GM23338 (cell line): ENCODE results near the gene POLR2H. TPM values are rescaled to one million over a fixed set of nuclear protein-coding genes. Genes with fewer than 3 reads are reported as not detected.

Experiments
- ATAC-seq: fragments of 200-7000 bp; cut with Tn5 transposase; 3 replicates; pipeline ENCODE4 v1.9.1; 2020
- DNase-seq: peaks from one replicate; pipeline ENCODE4 v3.0.0-alpha.2; 2015; ENCODE audit warnings: low spot score
- H2AFZ ChIP-seq: fragments of 200-600 bp; sonication (generic); 2 replicates; pipeline ENCODE4 v1.8.0; 2016; ENCODE audit warnings: antibody characterized with exemption, mild to moderate bottlenecking, moderate library complexity
- H3F3A ChIP-seq: fragments of 200-600 bp; sonication (generic); replicated peaks from 2 replicates; pipeline ENCODE4 v1.8.0; 2017; ENCODE audit warnings: antibody characterized with exemption, mixed run types, low read depth
- H3K27ac ChIP-seq: fragments of 200-600 bp; sonication (generic); 2 replicates; pipeline ENCODE4 v1.6.1; 2016; ENCODE audit warnings: low read depth
- H3K27me3 ChIP-seq: fragments of 200-600 bp; sonication (generic); 2 replicates; pipeline ENCODE4 v1.8.0; 2016; ENCODE audit warnings: mild to moderate bottlenecking, mixed run types, moderate library complexity; ENCODE audit not compliant: insufficient read depth
- H3K36me3 ChIP-seq: fragments of 200-600 bp; sonication (generic); 2 replicates; pipeline ENCODE4 v1.8.0; 2016; ENCODE audit warnings: mild to moderate bottlenecking; ENCODE audit not compliant: insufficient read depth
- H3K4me1 ChIP-seq: fragments of 200-600 bp; sonication (generic); 2 replicates; pipeline ENCODE4 v1.8.0; 2016; ENCODE audit warnings: mild to moderate bottlenecking, moderate library complexity; ENCODE audit not compliant: insufficient read depth
- H3K4me2 ChIP-seq: fragments of 200-600 bp; sonication (generic); 2 replicates; pipeline ENCODE4 v1.7.1; 2017; ENCODE audit warnings: mixed run types
- H3K4me3 ChIP-seq: fragments of 200-600 bp; sonication (generic); 2 replicates; pipeline ENCODE4 v1.6.1; 2016; ENCODE audit warnings: mixed run types
- H3K79me2 ChIP-seq: fragments of 200-600 bp; sonication (generic); replicated peaks from 2 replicates; pipeline ENCODE4 v1.8.0; 2017; ENCODE audit warnings: mild to moderate bottlenecking; ENCODE audit not compliant: insufficient read depth
- H3K9me2 ChIP-seq: fragments of 200-600 bp; sonication (generic); 2 replicates; pipeline ENCODE4 v1.8.0; 2017; ENCODE audit not compliant: insufficient read depth
- H4K20me1 ChIP-seq: fragments of 200-600 bp; sonication (generic); replicated peaks from 2 replicates; pipeline ENCODE4 v1.8.0; 2017; ENCODE audit warnings: mild to moderate bottlenecking; ENCODE audit not compliant: insufficient read depth
- H3K27ac Mint-ChIP-seq: 2 replicates; pipeline ENCODE4 v1.8.0; 2020; ENCODE audit warnings: inconsistent platforms, mild to moderate bottlenecking, moderate library complexity, mixed read lengths
- H3K27me3 Mint-ChIP-seq: 3 replicates; pipeline ENCODE4 v1.8.0; 2022; ENCODE audit warnings: low read depth, mild to moderate bottlenecking, moderate library complexity, mixed read lengths, inconsistent platforms; ENCODE audit not compliant: insufficient read depth, poor library complexity
- H3K36me3 Mint-ChIP-seq: 3 replicates; pipeline ENCODE4 v1.8.0; 2021; ENCODE audit warnings: low read depth, mild to moderate bottlenecking, inconsistent platforms, moderate library complexity, mixed read lengths
- H3K4me1 Mint-ChIP-seq: 3 replicates; pipeline ENCODE4 v1.8.0; 2020; ENCODE audit warnings: mild to moderate bottlenecking, inconsistent platforms, mixed read lengths
- H3K4me3 Mint-ChIP-seq: 3 replicates; pipeline ENCODE4 v1.8.0; 2021; ENCODE audit warnings: moderate library complexity, mild to moderate bottlenecking, inconsistent platforms, mixed read lengths
- H3K9me3 Mint-ChIP-seq: 3 replicates; pipeline ENCODE4 v1.8.0; 2020; ENCODE audit warnings: moderate library complexity, mild to moderate bottlenecking, inconsistent platforms, mixed read lengths
- CREB1 ChIP-seq: fragments of 250-450 bp; sonication (Bioruptor Pico); IDR thresholded peaks from 2 replicates; pipeline ENCODE4 v1.5.0; 2020; ENCODE audit warnings: low read depth, mild to moderate bottlenecking, moderate library complexity
- EZH2 ChIP-seq: fragments of 200-600 bp; sonication (generic); IDR thresholded peaks from one replicate; pipeline ENCODE4 v1.8.0; 2017; ENCODE audit warnings: antibody characterized with exemption, mild to moderate bottlenecking, low read depth; ENCODE audit not compliant: unreplicated experiment
- EZH2phosphoT487 ChIP-seq: fragments of 200-600 bp; sonication (generic); IDR thresholded peaks from one replicate; pipeline ENCODE4 v1.8.1; 2018; ENCODE audit warnings: antibody characterized with exemption; ENCODE audit not compliant: unreplicated experiment
- JUNB ChIP-seq: IDR thresholded peaks from one replicate; pipeline ENCODE4 v1.6.1; 2016; ENCODE audit warnings: antibody characterized with exemption; ENCODE audit not compliant: unreplicated experiment
- NANOG ChIP-seq: IDR thresholded peaks from 2 replicates; pipeline ENCODE4 v1.6.1; 2016; ENCODE audit warnings: antibody characterized with exemption, borderline replicate concordance
- STAT1 ChIP-seq: IDR thresholded peaks from one replicate; pipeline ENCODE4 v1.6.1; 2016; ENCODE audit warnings: antibody characterized with exemption; ENCODE audit not compliant: unreplicated experiment
- ZNF114 ChIP-seq: fragments of 250-450 bp; sonication (Bioruptor Pico); IDR thresholded peaks from 2 replicates; pipeline ENCODE4 v1.5.0; 2020; ENCODE audit warnings: mild to moderate bottlenecking, moderate library complexity
- ZNF331 ChIP-seq: fragments of 250-450 bp; sonication (Bioruptor Pico); IDR thresholded peaks from 2 replicates; pipeline ENCODE4 v1.5.0; 2020; ENCODE audit warnings: low read depth, mild to moderate bottlenecking, moderate library complexity
- polyA plus RNA-seq: library from polyadenylated mRNA; unstranded; fragments of >200 nt; fragmentation: Nextera tagmentation; extraction: Ambion mirVana; gene quantifications from 2 replicates; pipeline ENCODE4 v1.2.1, GENCODE V29; 2016
- total RNA-seq: library from RNA; depleted of rRNA; stranded (reverse); fragments of >200 nt; shearing (Covaris generic); gene quantifications from 2 replicates; pipeline ENCODE4 v1.2.3, GENCODE V29; 2014
- TF ChIP-seq, protein P1 (sequence below), 2 experiments: fragments of 200-600 bp in 1 of 2; sonication (generic) in 1 of 2; conservative IDR thresholded peaks; 2 replicates each; pipeline versions ENCODE4 v1.5.1 to v1.6.1; 2016 to 2017; ENCODE audit warnings: antibody characterized with exemption in 2 of 2, low read depth in 2 of 2, mild to moderate bottlenecking in 2 of 2, moderate library complexity in 1 of 2
- TF ChIP-seq, protein P2 (sequence below): IDR thresholded peaks from 2 replicates; pipeline ENCODE4 v1.6.1; 2016; ENCODE audit warnings: antibody characterized with exemption

Gene POLR2H
- total and polyA plus RNA-seq, 2 experiments from 2014 or later, result 190 to 199 TPM

DNA sequence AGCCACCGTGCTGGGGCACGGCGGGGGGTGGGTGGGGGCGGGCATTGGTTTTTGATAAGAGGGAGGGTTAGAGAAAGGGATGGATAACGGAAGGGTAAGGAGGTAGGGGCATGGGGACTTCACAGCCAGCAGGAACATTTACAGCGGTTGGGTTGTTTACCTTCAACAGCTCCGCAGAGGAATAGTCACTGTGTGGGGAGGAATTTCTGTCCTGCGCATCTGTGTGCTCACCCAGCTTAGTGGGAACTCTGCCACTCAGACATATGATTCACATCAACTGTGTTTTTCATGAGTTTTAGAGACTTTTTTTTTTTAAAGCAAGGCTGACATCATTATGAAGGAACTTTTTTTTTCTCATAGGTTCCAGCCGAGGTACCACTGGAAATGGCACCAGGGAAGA, 37.9 kb downstream of the POLR2H start (continued):
- TF ChIP-seq, protein P1, sequence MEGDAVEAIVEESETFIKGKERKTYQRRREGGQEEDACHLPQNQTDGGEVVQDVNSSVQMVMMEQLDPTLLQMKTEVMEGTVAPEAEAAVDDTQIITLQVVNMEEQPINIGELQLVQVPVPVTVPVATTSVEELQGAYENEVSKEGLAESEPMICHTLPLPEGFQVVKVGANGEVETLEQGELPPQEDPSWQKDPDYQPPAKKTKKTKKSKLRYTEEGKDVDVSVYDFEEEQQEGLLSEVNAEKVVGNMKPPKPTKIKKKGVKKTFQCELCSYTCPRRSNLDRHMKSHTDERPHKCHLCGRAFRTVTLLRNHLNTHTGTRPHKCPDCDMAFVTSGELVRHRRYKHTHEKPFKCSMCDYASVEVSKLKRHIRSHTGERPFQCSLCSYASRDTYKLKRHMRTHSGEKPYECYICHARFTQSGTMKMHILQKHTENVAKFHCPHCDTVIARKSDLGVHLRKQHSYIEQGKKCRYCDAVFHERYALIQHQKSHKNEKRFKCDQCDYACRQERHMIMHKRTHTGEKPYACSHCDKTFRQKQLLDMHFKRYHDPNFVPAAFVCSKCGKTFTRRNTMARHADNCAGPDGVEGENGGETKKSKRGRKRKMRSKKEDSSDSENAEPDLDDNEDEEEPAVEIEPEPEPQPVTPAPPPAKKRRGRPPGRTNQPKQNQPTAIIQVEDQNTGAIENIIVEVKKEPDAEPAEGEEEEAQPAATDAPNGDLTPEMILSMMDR (conservative IDR thresholded peaks at IDR 0.05; ENCODE audit: low read depth in 2 of 2), result no peak
- TF ChIP-seq EZH2, result no peak
- no peak for TF ChIP-seq ZNF331
- no peak for TF ChIP-seq CREB1 (CRISPR knock-in tag)
- TF ChIP-seq NANOG, result no peak
- TF ChIP-seq, protein P2, sequence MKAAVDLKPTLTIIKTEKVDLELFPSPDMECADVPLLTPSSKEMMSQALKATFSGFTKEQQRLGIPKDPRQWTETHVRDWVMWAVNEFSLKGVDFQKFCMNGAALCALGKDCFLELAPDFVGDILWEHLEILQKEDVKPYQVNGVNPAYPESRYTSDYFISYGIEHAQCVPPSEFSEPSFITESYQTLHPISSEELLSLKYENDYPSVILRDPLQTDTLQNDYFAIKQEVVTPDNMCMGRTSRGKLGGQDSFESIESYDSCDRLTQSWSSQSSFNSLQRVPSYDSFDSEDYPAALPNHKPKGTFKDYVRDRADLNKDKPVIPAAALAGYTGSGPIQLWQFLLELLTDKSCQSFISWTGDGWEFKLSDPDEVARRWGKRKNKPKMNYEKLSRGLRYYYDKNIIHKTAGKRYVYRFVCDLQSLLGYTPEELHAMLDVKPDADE, result no peak
- no peak for TF ChIP-seq JUNB
- no peak for TF ChIP-seq ZNF114

DNA sequence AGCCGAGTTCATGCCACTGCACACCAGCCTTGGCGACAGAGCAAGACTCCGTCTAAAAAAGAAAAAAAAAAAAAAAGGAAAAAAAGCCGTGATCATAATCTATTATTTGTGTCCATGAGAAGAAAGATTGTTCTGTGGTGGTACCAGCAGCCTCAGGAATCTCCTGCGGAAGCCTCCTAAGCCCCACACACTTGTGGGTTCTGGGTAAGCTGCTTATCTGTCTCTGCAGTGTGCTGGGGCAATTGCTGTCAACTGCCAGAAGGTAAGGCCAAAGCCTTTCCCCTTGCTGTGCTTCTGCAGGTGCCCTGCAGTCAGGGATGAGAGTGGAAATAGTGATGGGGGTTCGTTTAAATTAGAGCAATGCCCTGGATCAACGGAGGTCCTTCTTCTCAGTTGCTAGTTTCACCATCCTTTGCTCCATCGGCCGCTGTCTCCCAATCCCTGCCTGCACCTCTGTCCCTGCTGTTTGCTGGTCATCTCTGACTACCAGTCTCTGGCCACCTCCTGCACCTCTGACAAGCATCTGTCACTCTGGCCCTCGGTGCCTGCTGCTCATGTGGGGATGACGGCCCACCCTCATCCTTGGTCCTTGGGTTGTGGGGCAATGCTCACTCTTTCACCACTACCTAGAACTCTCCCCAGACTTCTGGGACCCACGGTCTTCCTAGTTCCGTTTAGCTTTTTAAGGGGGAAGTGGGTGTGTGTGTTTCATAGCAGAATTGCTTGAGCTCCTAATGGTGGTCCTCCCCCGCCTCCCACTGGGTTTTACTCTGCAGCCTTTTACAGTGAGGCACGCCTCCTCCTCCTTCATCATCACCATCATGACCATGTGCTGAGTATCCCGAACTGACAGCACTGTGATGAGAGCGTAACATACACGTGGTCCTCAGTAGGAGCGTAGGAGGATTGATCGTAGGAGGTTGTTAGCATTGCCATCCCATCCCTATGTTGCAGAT, 43.8 kb downstream of the POLR2H start:
- H3K27me3 Mint-ChIP-seq, result peaks cover 14% of the 10 kb centered on the region
- Histone ChIP-seq H3K4me2 (no peak overlapping the region), H3K9me2 (no peaks in the 10 kb centered on the region), H2AFZ (0 out of 2 replicates have a peak overlapping the region, but pooled peaks have one; percentile 18), H3K4me3 (no peak overlapping the region), H4K20me1 (no peaks in the 10 kb centered on the region), H3K79me2 (no peaks in the 10 kb centered on the region), H3K27me3 (no peaks in the 10 kb centered on the region), H3K4me1 (no peaks in the 10 kb centered on the region), H3F3A (no peaks in the 10 kb centered on the region), H3K27ac (no peak overlapping the region), H3K36me3 (no peaks in the 10 kb centered on the region)
- H3K27ac Mint-ChIP-seq, result no peak overlapping the region
- no peaks in the 10 kb centered on the region for H3K36me3 Mint-ChIP-seq
- ATAC-seq, result no peak
- H3K9me3 Mint-ChIP-seq, result no peaks in the 10 kb centered on the region
- H3K4me3 Mint-ChIP-seq, result no peak overlapping the region
- TF ChIP-seq, protein P2, result no peak
- no peak for TF ChIP-seq ZNF114
- no peak for TF ChIP-seq EZH2phosphoT487
- TF ChIP-seq, protein P1 (conservative IDR thresholded peaks at IDR 0.05; ENCODE audit: low read depth in 2 of 2), result no peak
- TF ChIP-seq STAT1, result no peak
- DNase-seq, result no peak
- no peaks in the 10 kb centered on the region for H3K4me1 Mint-ChIP-seq
